K562 (cell line): ENCODE data around the gene QRFP. TPM values are rescaled to one million over a fixed set of nuclear protein-coding genes. Genes with fewer than 3 reads are reported as not detected.

ENCODE experiments used
- ATAC-seq: fragments of 200-7000 bp; cut with Tn5 transposase; 3 replicates; pipeline ENCODE4 v1.9.1; 2020; ENCODE audit warnings: moderate library complexity
- BruUV-seq: library from RNA; stranded (reverse); fragments of 400-500 nt; replicated peaks from 2 replicates; lab custom pipeline; 2021; lab: Mats Ljungman, UMichigan
- CTCF ChIA-PET: fragments of 300-600 bp; formaldehyde crosslinking; extraction: SDS; loops from one replicate; lab custom pipeline; 2021; ENCODE audit warnings: low intra/inter-chr PET ratio; lab: Yijun Ruan, JAX
- POLR2A ChIA-PET: fragments of 300-600, 350-650 bp; sonication (Branson Sonifier 250); formaldehyde crosslinking; extraction: SDS; loops from one replicate; lab custom pipeline; 2021; ENCODE audit warnings: antibody characterized with exemption, inconsistent platforms; lab: Yijun Ruan, JAX
- DNase-seq, 4 experiments: peaks; one replicate each; pipeline versions ENCODE4 v3.0.0 to v3.0.0-alpha.2; 2011 to 2018; ENCODE audit warnings: low spot score in 3 of 4, mixed read lengths in 3 of 4; ENCODE audit errors: extremely low read depth in 1 of 4
- FAIRE-seq: peaks from 2 replicates; lab custom pipeline; 2011; peaks lifted over from hg19 to GRCh38; lab: Jason Lieb, UNC
- H2AFZ ChIP-seq: 2 replicates; pipeline ENCODE4 v1.6.0; 2011; ENCODE audit warnings: low read depth, low read length, control low read depth, inconsistent platforms
- H3K27ac ChIP-seq: fragments of 200-600 bp; 3 replicates; pipeline ENCODE4 v1.8.0; 2011; ENCODE audit warnings: low read depth, mild to moderate bottlenecking, control low read depth, inconsistent platforms, low read length, moderate library complexity, mixed read lengths; ENCODE audit errors: extremely low read depth
- H3K27me3 ChIP-seq, 2 experiments: fragments of 300-600 bp in 1 of 2; 2 replicates in 1 of 2; 3 replicates in 1 of 2; pipeline versions ENCODE4 v1.6.0 to v1.8.0; 2011; ENCODE audit warnings: inconsistent platforms in 2 of 2, low read length in 2 of 2, mild to moderate bottlenecking in 1 of 2, mixed read lengths in 1 of 2, moderate library complexity in 1 of 2; ENCODE audit not compliant: control insufficient read depth in 2 of 2, insufficient read depth in 2 of 2
- H3K36me3 ChIP-seq: fragments of 300-600 bp; 3 replicates; pipeline ENCODE4 v1.8.0; 2011; ENCODE audit warnings: mild to moderate bottlenecking, low read length, inconsistent platforms; ENCODE audit not compliant: control insufficient read depth, insufficient read depth
- H3K4me1 ChIP-seq, 2 experiments: fragments of 200-600 bp in 1 of 2; replicated peaks in 1 of 2; 2 replicates in 1 of 2; 3 replicates in 1 of 2; pipeline versions ENCODE4 v1.5.1 to v1.8.0; 2011; ENCODE audit warnings: inconsistent platforms in 2 of 2, low read length in 2 of 2, mild to moderate bottlenecking in 1 of 2, mixed read lengths in 1 of 2, moderate library complexity in 1 of 2; ENCODE audit not compliant: control insufficient read depth in 2 of 2, insufficient read depth in 2 of 2
- H3K4me2 ChIP-seq: 2 replicates; pipeline ENCODE4 v1.6.1; 2011; ENCODE audit warnings: low read length, control low read depth, inconsistent platforms, mixed read lengths; ENCODE audit not compliant: insufficient read depth
- H3K4me3 ChIP-seq: fragments of 200-600 bp; sonication (generic), shearing (Covaris generic); 2 replicates; pipeline ENCODE4 v1.5.1; 2016; ENCODE audit warnings: control low read depth, inconsistent platforms
- H3K79me2 ChIP-seq: fragments of 200-600 bp; 3 replicates; pipeline ENCODE4 v1.8.0; 2011; ENCODE audit warnings: low read length, inconsistent platforms; ENCODE audit not compliant: control insufficient read depth, insufficient read depth
- H3K9ac ChIP-seq, 2 experiments: 2 replicates each; pipeline versions ENCODE4 v1.6.0 to v1.6.1; 2011; ENCODE audit warnings: low read depth in 2 of 2, low read length in 2 of 2, control low read depth in 1 of 2, inconsistent platforms in 1 of 2, mild to moderate bottlenecking in 1 of 2, mixed read lengths in 1 of 2; ENCODE audit not compliant: insufficient read depth in 1 of 2
- H3K9me1 ChIP-seq: one replicate; pipeline ENCODE4 v1.6.0; 2011; ENCODE audit warnings: inconsistent platforms, mild to moderate bottlenecking, low read length, moderate library complexity; ENCODE audit not compliant: control insufficient read depth, insufficient read depth
- H3K9me3 ChIP-seq: replicated peaks from 2 replicates; pipeline ENCODE4 v1.5.1; 2011; ENCODE audit warnings: low read depth, low read length, inconsistent platforms; ENCODE audit not compliant: control insufficient read depth, insufficient read depth
- H4K20me1 ChIP-seq: replicated peaks from 2 replicates; pipeline ENCODE4 v1.6.1; 2011; ENCODE audit warnings: low read length, inconsistent platforms, mixed read lengths; ENCODE audit not compliant: control insufficient read depth, insufficient read depth
- ATF3 ChIP-seq, 2 experiments: fragments of 450-650 bp in 1 of 2; sonication (generic) in 1 of 2; formaldehyde crosslinking in 1 of 2; IDR thresholded peaks in 1 of 2; conservative IDR thresholded peaks in 1 of 2; 2 replicates each; pipeline versions ENCODE4 v1.6.1 to v1.8.1; 2016 to 2023; ENCODE audit warnings: mild to moderate bottlenecking in 2 of 2, moderate library complexity in 2 of 2, inconsistent platforms in 1 of 2, missing genetic modification reagents in 1 of 2
- ESRRA ChIP-seq: fragments of 450-650 bp; IDR thresholded peaks from 2 replicates; pipeline ENCODE4 v1.6.1; 2014; ENCODE audit warnings: low read depth, mild to moderate bottlenecking, moderate library complexity, borderline replicate concordance
- HMGXB4 ChIP-seq: sonication (generic); formaldehyde crosslinking; IDR thresholded peaks from 2 replicates; pipeline ENCODE4 v1.8.1; 2023; ENCODE audit warnings: mild to moderate bottlenecking, missing genetic modification reagents
- KAT7 ChIP-seq: sonication (generic); formaldehyde crosslinking; IDR thresholded peaks from 2 replicates; pipeline ENCODE4 v1.8.0; 2022; ENCODE audit warnings: missing genetic modification reagents, mild to moderate bottlenecking, borderline replicate concordance
- MLX ChIP-seq, 2 experiments: fragments of 450-650 bp in 1 of 2; sonication (generic) in 1 of 2; formaldehyde crosslinking; conservative IDR thresholded peaks; 2 replicates each; pipeline versions ENCODE4 v1.4.0 to v1.8.1; 2020 to 2022; ENCODE audit warnings: mild to moderate bottlenecking in 1 of 2, missing genetic modification reagents in 1 of 2
- STAT6 ChIP-seq: sonication (generic); formaldehyde crosslinking; IDR thresholded peaks from 2 replicates; pipeline ENCODE4 v1.8.1; 2023; ENCODE audit warnings: mild to moderate bottlenecking, missing genetic modification reagents
- ZNF232 ChIP-seq: sonication (generic); formaldehyde crosslinking; IDR thresholded peaks from 2 replicates; pipeline ENCODE4 v1.8.0; 2022; ENCODE audit warnings: mild to moderate bottlenecking, missing genetic modification reagents
- WGBS: fragments of 100-300 bp; shearing (Covaris generic); methylation state at CpG from one replicate; pipeline ENCODE4 v1.1.6; 2016; ENCODE audit warnings: low coverage, mixed read lengths; ENCODE audit not compliant: insufficient coverage; ENCODE audit errors: missing lambda C conversion rate; 5-methylcytosine and 5-hydroxymethylcytosine counted together
- in situ Hi-C: fragments of 300-500 bp; cut with MboI; formaldehyde crosslinking; loops from 4 replicates; pipeline ENCODE4 v1.15.0; 2018; ENCODE audit warnings: inconsistent platforms, mixed read lengths
- intact Hi-C: fragments of 100-400 bp; cut with micrococcal nuclease; formaldehyde crosslinking; loops from 2 replicates; pipeline ENCODE4 v1.14.2; 2022
- polyA plus RNA-seq, 8 experiments: library from polyadenylated mRNA; depleted of rRNA in 4 of 8; stranded (reverse) in 5 of 8; unstranded in 3 of 8; fragments of >200 nt; fragmentation: Nextera tagmentation in 2 of 8; fragmentation: Illumina TruSeq in 1 of 8; extraction: Ambion mirVana in 2 of 8; extraction: Trizol in 1 of 8; gene quantifications; 2 replicates each; pipeline versions ENCODE4 v1.2.1 to v1.2.3, GENCODE V29; 2011 to 2014; ENCODE audit warnings: inconsistent platforms in 1 of 8, missing spikeins in 1 of 8
- total RNA-seq, 7 experiments: library from RNA; depleted of rRNA in 6 of 7; stranded (reverse); fragments of >200 nt in 6 of 7; fragmentation: Illumina TruSeq in 2 of 7; extraction: Trizol in 2 of 7; gene quantifications; 2 replicates each; pipeline versions ENCODE4 v1.2.1 to v1.2.3, GENCODE V29; 2011 to 2021; ENCODE audit warnings: low replicate concordance in 1 of 7
- TF ChIP-seq, protein P1 (sequence below): sonication (generic); formaldehyde crosslinking; IDR thresholded peaks from 2 replicates; pipeline ENCODE4 v1.8.1; 2023; ENCODE audit warnings: mild to moderate bottlenecking, missing genetic modification reagents, moderate library complexity

The QRFP gene
- total and polyA plus RNA-seq, 9 of the 15 experiments (the other 6 are each of a cell fraction or from before 2014, with no cell fraction given) = not detected

- in situ Hi-C loops = loop anchor here (10.0 kb wide), 1 partner anchor 412 kb away; no protein-coding TSS in a partner anchor
Observed at GRCh38 chr9:130866474-130866965, 30.1 kb downstream of the QRFP start.

More at GRCh38 chr9:130866474-130866965, 30.1 kb downstream of the QRFP start:
- no peaks in the 10 kb centered on the region for H3K9me3 ChIP-seq
- CTCF ChIA-PET = interaction anchor here (0.5 to 15.1 kb wide), 15 partner anchors 20 to 970 kb away, joined by 3 to 636 read pairs (median 4); partner anchors contain the start of gene FIBCD1
- H3K27me3 ChIP-seq = no peaks in the 10 kb centered on the region
- H3K79me2 ChIP-seq = no peaks in the 10 kb centered on the region
- BruUV-seq = no TSS peak
- H4K20me1 ChIP-seq = peaks cover 50% of the 10 kb centered on the region
- POLR2A ChIA-PET = interaction anchor here (0.6 to 15.4 kb wide), 28 partner anchors 8 to 259 kb away, joined by 3 to 220 read pairs (median 5); partner anchors contain the start of gene NUP214
- TF ChIP-seq ESRRA (no peak), MLX (CRISPR knock-in tag; conservative IDR thresholded peaks at IDR 0.05) (peak in 1 of 2 experiments; percentile 93; a peak in 1 of 4 replicates), KAT7 (CRISPR knock-in tag) (no peak), ZNF232 (CRISPR knock-in tag) (no peak), HMGXB4 (CRISPR knock-in tag) (peak; percentile 96), STAT6 (peak; percentile 100), ATF3 (IDR thresholded peaks at IDR 0.05) (no peak), ATF3 (CRISPR knock-in tag; conservative IDR thresholded peaks at IDR 0.05) (peak; percentile 97)
- TF ChIP-seq, protein P1, sequence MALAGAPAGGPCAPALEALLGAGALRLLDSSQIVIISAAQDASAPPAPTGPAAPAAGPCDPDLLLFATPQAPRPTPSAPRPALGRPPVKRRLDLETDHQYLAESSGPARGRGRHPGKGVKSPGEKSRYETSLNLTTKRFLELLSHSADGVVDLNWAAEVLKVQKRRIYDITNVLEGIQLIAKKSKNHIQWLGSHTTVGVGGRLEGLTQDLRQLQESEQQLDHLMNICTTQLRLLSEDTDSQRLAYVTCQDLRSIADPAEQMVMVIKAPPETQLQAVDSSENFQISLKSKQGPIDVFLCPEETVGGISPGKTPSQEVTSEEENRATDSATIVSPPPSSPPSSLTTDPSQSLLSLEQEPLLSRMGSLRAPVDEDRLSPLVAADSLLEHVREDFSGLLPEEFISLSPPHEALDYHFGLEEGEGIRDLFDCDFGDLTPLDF (CRISPR knock-in tag) = peak; percentile 94
- intact Hi-C loops = loop anchor here (1.0 to 2.0 kb wide), 4 partner anchors 42 to 180 kb away; no protein-coding TSS in a partner anchor
- peaks cover 8% of the 10 kb centered on the region for H3K9me1 ChIP-seq
- H3K36me3 ChIP-seq = peaks cover 40% of the 10 kb centered on the region; the same call in 2 of the 3 replicates
- FAIRE-seq (peak; percentile 93), DNase-seq (peak in 2 of 4 experiments; percentile 97 to 100), ATAC-seq (peak; percentile 94)
- peaks cover 0 to 4% of the 10 kb centered on the region in 2 experiments; a peak in 3 of 5 replicates for H3K4me1 ChIP-seq
- no peak overlapping the region for H3K4me3 ChIP-seq
- no peak overlapping the region for H3K27ac ChIP-seq
- WGBS = 24% methylated on average over 4 of the region's 4 CpGs
- no peak overlapping the region for H2AFZ ChIP-seq
- H3K9ac ChIP-seq = no peak overlapping the region
- no peak overlapping the region for H3K4me2 ChIP-seq
